NCI-H2196 (cell line): ENCODE results near the gene MCUB.
"Not testable (repeated sequence)": the region's sequence is repeated elsewhere in the genome, so short reads cannot be mapped to it uniquely, and the experiment has no call there.

ENCODE experiments used
- DNase-seq: peaks from one replicate; lab custom pipeline; 2025; ENCODE audit not compliant: unreplicated experiment; lab: John Stamatoyannopoulos, UW

MCUB gene

GRCh38 chr4:109675843-109676242, 115.8 kb downstream of the MCUB start:
- no peak for DNase-seq

- DNase-seq: no peak
Measured at GRCh38 chr4:109676886-109677285, 116.8 kb downstream of the MCUB start.

- DNase-seq: not testable (repeated sequence)
Measured at GRCh38 chr4:109678472-109678871, 118.4 kb downstream of the MCUB start.

- DNase-seq: not testable (repeated sequence)
Measured at GRCh38 chr4:109678925-109679324, 118.9 kb downstream of the MCUB start.

GRCh38 chr4:109682875-109683274, 122.8 kb downstream of the MCUB start:
- DNase-seq: no peak

GRCh38 chr4:109683621-109684253, 123.7 kb downstream of the MCUB start:
- no peak for DNase-seq

GRCh38 chr4:109684727-109685126, 124.7 kb downstream of the MCUB start:
- DNase-seq: no peak

GRCh38 chr4:109690690-109691410, 130.8 kb downstream of the MCUB start:
- no peak for DNase-seq

GRCh38 chr4:109691411-109691920, 131.4 kb downstream of the MCUB start:
- DNase-seq: no peak

GRCh38 chr4:109698656-109699055, 138.6 kb downstream of the MCUB start:
- DNase-seq: no peak

- no peak for DNase-seq
Measured at GRCh38 chr4:109699553-109700225, 139.6 kb downstream of the MCUB start.

- DNase-seq: no peak
Measured at GRCh38 chr4:109701566-109702410, 141.7 kb downstream of the MCUB start.

- DNase-seq: peak; percentile 68
Measured at GRCh38 chr4:109702950-109703663, 143.1 kb downstream of the MCUB start, which contains the start of gene CASP6. TSS of gene CASP6 (minus strand) at chr4:109703445. CDS start at chr4:109703395, 50 bp downstream.

GRCh38 chr4:109703664-109704361, 143.8 kb downstream of the MCUB start:
- DNase-seq: no peak

- no peak for DNase-seq
Measured at GRCh38 chr4:109708435-109708834, 148.4 kb downstream of the MCUB start.

- DNase-seq: no peak
Measured at GRCh38 chr4:109708990-109709389, 148.9 kb downstream of the MCUB start.

- no peak for DNase-seq
Measured at GRCh38 chr4:109713500-109713899, 153.5 kb downstream of the MCUB start.

- no peak for DNase-seq
Measured at GRCh38 chr4:109718759-109719158, 158.7 kb downstream of the MCUB start.

- no peak for DNase-seq
Measured at GRCh38 chr4:109719604-109720003, 159.6 kb downstream of the MCUB start.

- DNase-seq: no peak
Measured at GRCh38 chr4:109721033-109721432, 161.0 kb downstream of the MCUB start.
